ENCODE results near the gene ADAM10. TPM values are rescaled to one million over a fixed set of nuclear protein-coding genes. Genes with fewer than 3 reads are reported as not detected.

The ADAM10 gene
- total RNA-seq, 1 experiment from 2014 or later = 239 TPM

- intact Hi-C loops (cut with micrococcal nuclease; ENCODE audit: unreplicated experiment) = loop anchor here (2.0 kb wide), 1 partner anchor 44 kb away; no protein-coding TSS in a partner anchor
- H3K79me2 ChIP-seq (ENCODE audit: low read depth) = no peaks in the 10 kb centered on the region
- TF ChIP-seq CTCF (conservative IDR thresholded peaks at IDR 0.05) (no peak), EZH2 (IDR thresholded peaks at IDR 0.05; ENCODE audit: low read depth) (no peak)
- H4K20me1 ChIP-seq (ENCODE audit: insufficient read depth) = no peaks in the 10 kb centered on the region
- POLR2A ChIA-PET (ENCODE audit: unreplicated experiment) = no interaction called here
- no peaks in the 10 kb centered on the region for H3K27me3 ChIP-seq (ENCODE audit: insufficient read depth, low read depth)
- H3K4me1 ChIP-seq (replicated peaks; ENCODE audit: insufficient read depth) = no peaks in the 10 kb centered on the region
- H3F3A ChIP-seq (ENCODE audit: insufficient read depth, low read depth) = peaks cover 12% of the 10 kb centered on the region
- H3K36me3 ChIP-seq (ENCODE audit: low read depth) = no peaks in the 10 kb centered on the region
- no peaks in the 10 kb centered on the region for H3K9me2 ChIP-seq (ENCODE audit: insufficient read depth)
- H2AFZ ChIP-seq = no peak overlapping the region
- DNase-seq = no peak
- CTCF ChIA-PET = interaction anchor here (0.9 kb wide), 1 partner anchor 181 kb away, joined by 4 read pairs; the partner anchor contains the start of gene MINDY2
- H3K4me2 ChIP-seq = no peak overlapping the region
- H3K27ac ChIP-seq = no peak overlapping the region
- no peaks in the 10 kb centered on the region for H3K9me3 ChIP-seq (ENCODE audit: insufficient read depth, low read depth)
- H3K4me3 ChIP-seq = no peak overlapping the region
- BruUV-seq (replicated peaks) = no TSS peak
Measured at GRCh38 chr15:58590926-58591325, 158.6 kb downstream of the ADAM10 start.

GRCh38 chr15:58590236-58590635 lies 159.3 kb downstream of the ADAM10 start:
- TF ChIP-seq EZH2 (IDR thresholded peaks at IDR 0.05; ENCODE audit: low read depth) = no peak
- TF ChIP-seq CTCF (conservative IDR thresholded peaks at IDR 0.05) = no peak
- Histone ChIP-seq H3K9me3 (ENCODE audit: insufficient read depth, low read depth) (no peaks in the 10 kb centered on the region), H3K9me2 (ENCODE audit: insufficient read depth) (no peaks in the 10 kb centered on the region), H3K79me2 (ENCODE audit: low read depth) (no peaks in the 10 kb centered on the region), H3K4me2 (no peak overlapping the region), H3K36me3 (ENCODE audit: low read depth) (no peaks in the 10 kb centered on the region), H3K4me1 (replicated peaks; ENCODE audit: insufficient read depth) (no peaks in the 10 kb centered on the region), H3K27ac (no peak overlapping the region), H3K4me3 (no peak overlapping the region), H3F3A (ENCODE audit: insufficient read depth, low read depth) (peaks cover 12% of the 10 kb centered on the region), H3K27me3 (ENCODE audit: insufficient read depth, low read depth) (no peaks in the 10 kb centered on the region), H4K20me1 (ENCODE audit: insufficient read depth) (no peaks in the 10 kb centered on the region), H2AFZ (no peak overlapping the region)
- ChIA-PET POLR2A (ENCODE audit: unreplicated experiment) (no interaction called here), CTCF (no interaction called here)
- DNase-seq = no peak
- intact Hi-C loops (cut with micrococcal nuclease; ENCODE audit: unreplicated experiment) = loop anchor here (2.0 kb wide), 1 partner anchor 43 kb away; no protein-coding TSS in a partner anchor
- no TSS peak for BruUV-seq (replicated peaks)

- no TSS peak for BruUV-seq (replicated peaks)
- CTCF ChIA-PET = no interaction called here
- no peak for DNase-seq
- Histone ChIP-seq H3K27me3 (ENCODE audit: insufficient read depth, low read depth) (no peaks in the 10 kb centered on the region), H2AFZ (no peak overlapping the region), H3K9me3 (ENCODE audit: insufficient read depth, low read depth) (no peaks in the 10 kb centered on the region), H3K9me2 (ENCODE audit: insufficient read depth) (no peaks in the 10 kb centered on the region), H3F3A (ENCODE audit: insufficient read depth, low read depth) (peaks cover 12% of the 10 kb centered on the region; the same call in 1 of the 2 replicates), H3K4me1 (replicated peaks; ENCODE audit: insufficient read depth) (no peaks in the 10 kb centered on the region), H3K4me3 (no peak overlapping the region), H4K20me1 (ENCODE audit: insufficient read depth) (no peaks in the 10 kb centered on the region), H3K4me2 (no peak overlapping the region), H3K36me3 (ENCODE audit: low read depth) (no peaks in the 10 kb centered on the region), H3K27ac (no peak overlapping the region), H3K79me2 (ENCODE audit: low read depth) (no peaks in the 10 kb centered on the region)
- POLR2A ChIA-PET (ENCODE audit: unreplicated experiment) = interaction anchor here (0.6 to 0.8 kb wide), 2 partner anchors 20 to 61 kb away, joined by 3 to 14 read pairs; no protein-coding TSS in a partner anchor
- intact Hi-C loops (cut with micrococcal nuclease; ENCODE audit: unreplicated experiment) = no loop called here
- TF ChIP-seq CTCF (conservative IDR thresholded peaks at IDR 0.05) = no peak
- TF ChIP-seq EZH2 (IDR thresholded peaks at IDR 0.05; ENCODE audit: low read depth) = no peak
Measured at GRCh38 chr15:58589047-58589446, 160.5 kb downstream of the ADAM10 start.

Data from PC-9 (cell line).